Forelimb muscle (tissue), 1 donor: ENCODE data around the gene VPS26B. TPM values are rescaled to one million over a fixed set of nuclear protein-coding genes. Genes with fewer than 3 reads are reported as not detected.
"Not testable (repeated sequence)": the region's sequence is repeated elsewhere in the genome, so short reads cannot be mapped to it uniquely, and the experiment has no call there.

Experiments
- DNase-seq: peaks from one replicate; pipeline ENCODE4 v3.0.0-alpha.2; 2013; ENCODE audit warnings: low read depth
- polyA plus RNA-seq: library from polyadenylated mRNA; unstranded; fragments of 120-200 nt; gene quantifications from one replicate; pipeline ENCODE4 v1.2.1, GENCODE V29; 2013; ENCODE audit not compliant: insufficient read length

Gene VPS26B
- polyA plus RNA-seq = 30.4 TPM

DNA sequence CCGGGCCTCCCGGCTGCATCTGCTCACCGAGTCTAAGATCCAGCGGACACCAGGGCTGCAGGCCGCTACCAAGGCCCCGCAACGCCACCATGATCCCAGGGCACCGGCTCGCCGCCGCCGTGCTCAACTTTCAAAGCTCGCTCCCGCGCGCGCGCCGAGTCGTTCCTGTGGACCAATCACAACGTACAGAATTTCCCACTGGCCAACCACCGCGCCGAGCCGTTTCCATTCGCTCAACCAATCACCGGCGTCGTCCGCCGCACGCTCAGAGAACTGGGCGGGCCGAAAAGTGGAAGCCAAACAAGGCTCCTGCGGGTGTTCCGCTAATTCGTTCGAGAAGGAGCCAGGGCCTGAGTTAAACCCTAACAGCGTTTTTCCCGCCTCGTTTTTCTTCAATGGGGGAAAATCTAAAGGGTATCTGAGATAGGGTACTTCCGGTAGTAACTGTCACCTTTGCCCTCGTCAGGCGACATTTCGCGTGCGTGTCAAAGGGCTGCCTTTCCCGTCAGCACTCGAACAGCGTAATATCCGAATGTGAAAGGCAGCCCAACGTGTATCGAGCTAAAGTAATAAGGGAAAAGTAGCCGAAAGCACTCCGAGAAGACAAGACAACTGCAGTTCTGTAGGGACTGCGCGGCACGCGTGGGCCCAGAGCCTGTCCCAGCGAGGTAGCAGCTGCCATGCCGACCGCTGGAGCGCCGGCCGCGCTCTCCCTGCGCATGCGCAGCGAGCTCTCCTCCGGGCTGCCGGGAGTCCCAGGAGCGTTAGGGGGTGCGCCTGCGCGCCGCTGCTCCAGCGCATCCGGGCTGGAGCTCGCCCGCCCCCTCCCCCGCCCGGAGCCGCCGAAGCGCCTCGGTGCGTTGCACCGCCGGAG lies at the start of gene VPS26B, which contains the start of gene NCAPD3:
Gene VPS26B, plus strand, starts transcription at position 836 of the 874 bp plus-strand sequence. CDS start 452 bp downstream, outside the sequence.
Gene NCAPD3, minus strand, starts transcription at position 132 of the 874 bp plus-strand sequence. Its CDS starts 41 bp downstream, at position 91.
- peak; percentile 93 for DNase-seq

DNA sequence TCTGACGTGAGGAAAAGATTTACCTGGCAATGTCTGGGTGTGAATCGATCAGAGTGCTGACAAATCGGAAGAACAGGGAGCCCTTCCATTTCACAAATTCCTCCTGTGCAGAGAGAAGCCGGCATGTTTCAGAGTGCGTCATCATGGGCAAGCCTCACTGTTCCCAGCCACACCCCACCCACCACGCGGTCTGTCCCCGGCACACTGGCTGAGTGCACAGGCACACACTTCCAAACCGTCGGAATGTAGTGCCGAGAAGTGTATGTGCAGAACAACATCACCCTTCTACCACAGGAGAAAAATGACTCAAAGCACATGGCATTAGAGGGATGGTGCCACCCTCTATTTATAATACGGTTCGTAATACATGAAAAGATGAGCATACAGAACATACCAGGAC lies 48.2 kb upstream of the VPS26B start:
- DNase-seq = no peak

DNA sequence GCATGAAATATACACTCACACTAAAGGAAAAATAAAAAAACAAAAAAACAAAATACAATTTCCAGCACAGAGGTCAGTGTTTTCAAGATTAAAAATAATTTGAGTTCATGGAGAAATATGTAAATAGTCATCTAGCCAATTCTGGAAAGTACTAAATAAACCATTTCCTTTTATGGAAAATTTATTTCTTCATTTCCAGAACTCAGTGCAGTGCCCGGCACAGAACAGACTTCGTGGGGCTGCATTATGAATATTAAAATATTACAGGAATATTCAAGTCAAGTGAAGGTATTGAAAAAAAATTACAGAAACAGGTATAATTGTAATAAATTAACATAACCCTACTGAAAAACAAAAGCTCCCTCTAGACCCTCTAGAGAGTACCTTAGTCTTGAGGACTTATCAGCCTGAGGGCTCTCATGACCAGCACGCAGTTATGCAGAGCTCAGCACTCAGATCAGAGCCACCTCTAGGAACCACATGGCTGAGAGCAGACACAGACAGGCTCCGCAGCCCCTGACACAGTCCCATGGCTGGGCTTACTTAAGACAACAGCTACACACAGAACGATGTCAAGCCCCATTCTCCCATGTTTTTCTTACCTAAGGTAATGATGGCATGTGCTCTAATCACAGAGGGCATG lies 46.3 kb upstream of the VPS26B start:
- no peak for DNase-seq

DNA sequence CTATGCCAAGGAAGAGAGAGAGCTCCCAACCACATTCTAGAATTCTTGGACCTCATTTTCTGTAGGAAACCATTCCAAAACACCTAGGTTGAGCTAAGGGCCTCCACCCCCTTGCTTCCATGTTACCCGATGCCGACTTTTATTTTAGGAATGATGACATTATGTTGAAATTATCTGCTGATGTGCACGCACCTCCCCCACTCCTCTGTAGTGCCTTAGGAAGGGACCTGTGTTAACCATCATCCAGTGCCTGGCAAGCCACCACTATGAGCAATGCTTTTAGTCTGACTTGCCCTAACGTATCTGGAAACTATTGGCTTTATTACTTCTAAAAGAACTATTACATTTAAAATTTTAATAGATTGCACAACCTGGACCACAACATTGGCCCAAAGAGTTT lies 42.8 kb upstream of the VPS26B start:
- DNase-seq = no peak

DNA sequence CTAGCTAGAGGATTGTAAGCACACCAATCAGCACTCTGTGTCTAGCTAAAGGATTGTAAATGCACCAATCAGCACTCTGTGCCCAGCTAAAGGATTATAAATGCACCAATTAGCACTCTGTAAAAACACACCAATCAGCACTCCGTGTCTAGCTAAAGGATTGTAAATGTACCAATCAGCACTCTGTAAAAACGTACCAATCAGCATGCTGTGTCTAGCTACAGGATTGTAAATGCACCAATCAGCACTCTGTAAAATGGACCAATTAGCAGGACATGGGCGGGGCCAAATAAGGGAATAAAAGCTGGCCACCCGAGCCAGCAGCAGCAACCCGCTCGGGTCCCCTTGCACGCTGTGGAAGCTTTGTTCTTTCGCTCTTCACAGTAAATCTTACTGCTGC lies 36.4 kb upstream of the VPS26B start:
- not testable (repeated sequence) for DNase-seq

DNA sequence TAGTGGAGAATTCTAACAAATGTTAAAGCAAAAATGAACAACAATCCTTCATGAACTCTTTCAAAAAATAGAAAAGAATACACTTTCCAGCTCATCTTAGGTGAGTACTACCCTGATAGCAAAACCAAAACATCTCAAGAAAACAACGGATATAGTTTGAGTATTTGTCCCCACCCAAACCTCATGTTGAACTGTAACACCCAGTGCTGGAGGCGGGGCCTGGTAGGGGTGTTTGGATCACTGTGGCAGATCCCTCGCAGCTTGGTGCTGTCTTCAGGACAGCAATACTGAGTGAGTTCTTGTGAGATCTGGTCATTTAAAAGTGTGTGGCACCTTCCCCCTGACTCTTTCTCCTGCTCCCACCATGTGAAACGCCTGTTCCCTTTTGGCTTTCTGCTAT lies 27.7 kb upstream of the VPS26B start:
- no peak for DNase-seq

DNA sequence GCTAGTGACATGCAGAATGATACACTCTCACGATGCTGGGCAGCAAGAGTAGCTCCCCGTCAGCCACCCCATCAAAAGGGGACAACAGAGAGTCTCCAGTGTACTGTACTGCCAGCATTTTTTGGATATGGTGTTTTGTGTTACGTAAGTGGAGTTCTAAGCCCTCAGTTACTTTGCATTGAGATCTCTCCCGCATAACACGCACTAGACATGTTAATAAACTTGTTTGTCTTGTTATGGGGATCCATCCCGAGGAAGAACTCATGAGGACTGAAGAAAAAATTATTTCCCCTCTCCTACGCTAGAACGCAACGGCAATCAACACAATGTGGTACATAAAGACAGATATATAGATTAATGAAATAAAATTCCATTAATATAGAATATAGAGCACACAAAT lies 24.9 kb upstream of the VPS26B start:
- no peak for DNase-seq

DNA sequence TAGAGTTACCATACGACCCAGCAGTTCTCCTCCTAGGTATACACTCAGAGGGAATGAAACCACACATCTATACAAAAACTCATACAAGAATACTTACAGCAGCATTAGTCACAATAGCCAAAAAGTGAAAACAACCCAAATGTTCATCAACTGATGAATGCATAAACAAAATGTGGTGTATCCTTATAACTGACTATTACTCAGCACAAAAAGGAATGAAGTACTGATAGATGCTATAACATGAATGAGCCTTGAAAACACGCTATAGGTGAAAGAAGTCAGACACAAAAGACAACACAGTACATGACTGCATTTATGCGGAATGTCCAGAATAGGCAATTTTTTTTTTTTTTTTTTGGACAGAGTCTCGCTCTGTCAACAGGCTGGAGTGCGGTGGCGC lies 23.8 kb upstream of the VPS26B start:
- DNase-seq = no peak

DNA sequence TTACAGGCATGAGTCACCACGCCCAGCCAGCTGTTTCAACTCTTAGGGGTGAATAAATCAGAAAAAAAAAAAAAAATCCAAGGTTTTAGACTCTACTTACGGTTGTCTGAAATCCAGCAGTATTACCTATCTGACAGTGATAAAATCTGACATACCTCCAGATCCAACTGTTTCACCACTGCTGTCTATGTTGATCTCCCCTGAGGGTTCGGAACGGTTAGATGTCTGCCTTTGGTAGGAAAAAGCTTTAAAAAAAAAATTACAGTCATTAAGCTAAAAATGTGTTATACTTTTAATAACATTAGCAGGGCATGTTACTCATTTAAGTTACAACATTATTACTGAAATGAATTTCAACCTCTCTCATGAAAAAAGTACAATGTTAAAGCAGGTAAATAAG lies 21.8 kb upstream of the VPS26B start:
- DNase-seq = no peak

DNA sequence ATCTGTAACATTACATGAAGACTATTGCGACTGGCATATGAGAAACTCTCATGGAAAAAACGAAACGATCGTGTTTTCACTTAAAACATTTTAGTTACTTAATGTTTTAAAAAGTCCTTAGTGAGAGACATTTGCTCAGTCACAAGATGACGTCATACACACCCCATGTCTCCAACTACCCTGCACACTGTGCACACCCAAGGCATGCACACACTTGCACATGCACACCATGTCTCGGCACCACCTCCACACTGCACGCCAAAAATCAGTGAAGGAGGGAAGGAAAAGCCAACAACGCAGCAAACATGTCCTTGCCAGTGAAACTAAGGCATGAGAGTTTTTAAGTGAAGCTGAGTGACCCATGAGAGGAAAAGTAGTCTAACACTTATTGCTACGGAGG lies 18.7 kb upstream of the VPS26B start:
- no peak for DNase-seq

DNA sequence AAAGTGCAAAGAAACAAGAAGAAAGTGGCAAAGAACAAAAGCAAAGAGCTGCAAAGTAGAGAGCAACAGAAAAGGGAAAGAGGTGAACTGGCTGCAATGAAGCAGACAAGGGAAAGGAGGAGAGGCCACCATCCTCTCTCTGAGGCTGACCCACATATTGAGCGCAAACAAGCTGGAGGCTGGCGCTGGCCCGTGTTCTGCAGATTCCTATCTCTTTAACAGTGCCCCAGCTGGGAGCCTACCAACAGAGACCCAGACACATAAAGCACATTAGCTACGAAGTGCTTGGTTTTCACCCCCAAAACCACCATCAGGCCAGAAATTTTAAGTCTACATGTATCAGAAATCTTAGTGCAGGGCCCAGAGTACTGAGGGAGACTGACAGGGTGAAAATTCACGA lies 18.3 kb upstream of the VPS26B start:
- DNase-seq = no peak

DNA sequence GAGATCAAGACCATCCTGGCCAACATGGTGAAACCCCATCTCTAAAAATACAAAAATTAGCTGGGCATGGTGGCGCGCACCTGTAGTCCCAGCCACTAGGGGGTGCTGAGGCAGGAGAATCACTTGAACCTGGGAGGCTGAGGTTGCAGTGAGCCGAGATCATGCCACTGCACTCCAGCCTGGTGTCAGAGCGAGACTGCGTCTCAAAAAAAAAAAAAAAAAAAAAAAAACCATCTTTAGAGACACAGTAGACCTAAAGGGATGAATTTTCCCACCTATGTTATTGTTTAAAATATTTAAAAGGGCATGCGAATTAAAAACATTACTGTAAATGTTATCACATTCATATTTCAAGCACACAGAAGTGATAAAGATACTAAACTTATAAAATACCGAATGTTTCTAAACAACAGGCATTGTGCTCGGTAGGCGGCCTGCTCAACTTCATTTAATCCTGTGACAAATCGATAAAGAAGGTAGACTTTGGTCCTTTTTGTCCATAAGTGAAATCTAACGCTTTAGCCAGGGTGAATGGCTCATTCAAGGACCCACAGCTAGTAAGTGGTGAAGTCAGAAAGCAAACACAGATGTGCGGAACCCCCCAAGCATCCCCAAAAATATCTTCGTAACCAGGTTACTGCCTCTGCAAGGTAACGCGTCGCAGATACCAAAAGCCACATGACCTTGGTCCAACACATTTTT lies 16.8 kb upstream of the VPS26B start:
- DNase-seq = no peak

DNA sequence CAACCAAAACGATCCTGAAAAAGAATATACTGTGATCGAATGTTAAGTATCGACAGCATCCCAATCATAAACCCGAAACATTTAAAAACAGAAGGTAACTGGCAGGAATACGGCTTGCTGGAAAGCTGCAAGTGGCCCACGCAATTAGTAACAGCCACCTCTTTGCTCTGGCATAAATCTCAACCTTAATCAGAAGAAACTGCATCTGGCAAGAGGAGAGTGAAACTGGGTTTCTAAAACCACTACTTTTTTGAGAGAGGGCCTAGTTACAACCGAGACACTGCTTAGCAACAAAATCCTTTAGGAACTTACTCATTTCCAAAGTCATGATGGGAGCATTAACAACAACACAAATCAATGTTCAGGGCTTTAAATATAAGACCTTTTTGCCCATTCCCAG lies 8.6 kb upstream of the VPS26B start:
- no peak for DNase-seq

DNA sequence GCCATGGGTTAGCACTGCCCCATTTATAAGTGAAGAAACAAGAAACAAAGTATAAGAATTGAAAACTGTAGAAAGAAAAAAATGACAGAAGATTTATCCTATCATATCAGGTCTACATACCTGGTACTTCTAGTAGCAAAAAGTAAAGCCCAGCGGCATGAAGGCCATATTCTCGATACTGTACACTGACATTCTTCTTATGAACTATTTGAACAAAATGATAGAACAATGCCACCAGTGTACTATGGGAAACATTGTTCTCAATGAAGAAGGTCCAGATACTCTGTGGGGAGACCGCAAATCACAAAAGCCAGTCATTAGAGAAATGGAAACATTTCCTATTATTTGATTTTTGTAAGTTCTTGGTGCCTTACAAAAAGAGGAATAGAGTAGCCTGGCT lies 7.7 kb upstream of the VPS26B start:
- DNase-seq = no peak

DNA sequence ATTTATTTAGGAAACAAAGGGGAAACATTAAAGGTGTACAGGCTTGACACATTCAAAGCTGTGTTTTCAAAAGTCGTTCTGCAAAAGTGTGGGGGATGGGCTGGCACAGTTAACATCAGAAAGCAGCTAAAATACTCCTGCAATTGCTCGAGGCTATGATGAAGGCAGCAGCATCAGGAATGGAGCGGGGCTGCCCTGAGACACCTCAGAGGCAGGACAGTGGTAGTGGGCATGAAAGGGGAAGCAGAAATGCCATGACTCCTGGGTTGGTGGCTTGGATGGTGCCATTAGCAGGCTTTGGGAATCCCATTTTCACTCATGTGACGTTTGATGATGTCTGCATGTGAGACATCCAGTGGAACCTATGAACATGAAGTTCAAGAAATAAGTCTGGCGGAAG lies 1.4 kb upstream of the VPS26B start:
- DNase-seq = no peak

DNA sequence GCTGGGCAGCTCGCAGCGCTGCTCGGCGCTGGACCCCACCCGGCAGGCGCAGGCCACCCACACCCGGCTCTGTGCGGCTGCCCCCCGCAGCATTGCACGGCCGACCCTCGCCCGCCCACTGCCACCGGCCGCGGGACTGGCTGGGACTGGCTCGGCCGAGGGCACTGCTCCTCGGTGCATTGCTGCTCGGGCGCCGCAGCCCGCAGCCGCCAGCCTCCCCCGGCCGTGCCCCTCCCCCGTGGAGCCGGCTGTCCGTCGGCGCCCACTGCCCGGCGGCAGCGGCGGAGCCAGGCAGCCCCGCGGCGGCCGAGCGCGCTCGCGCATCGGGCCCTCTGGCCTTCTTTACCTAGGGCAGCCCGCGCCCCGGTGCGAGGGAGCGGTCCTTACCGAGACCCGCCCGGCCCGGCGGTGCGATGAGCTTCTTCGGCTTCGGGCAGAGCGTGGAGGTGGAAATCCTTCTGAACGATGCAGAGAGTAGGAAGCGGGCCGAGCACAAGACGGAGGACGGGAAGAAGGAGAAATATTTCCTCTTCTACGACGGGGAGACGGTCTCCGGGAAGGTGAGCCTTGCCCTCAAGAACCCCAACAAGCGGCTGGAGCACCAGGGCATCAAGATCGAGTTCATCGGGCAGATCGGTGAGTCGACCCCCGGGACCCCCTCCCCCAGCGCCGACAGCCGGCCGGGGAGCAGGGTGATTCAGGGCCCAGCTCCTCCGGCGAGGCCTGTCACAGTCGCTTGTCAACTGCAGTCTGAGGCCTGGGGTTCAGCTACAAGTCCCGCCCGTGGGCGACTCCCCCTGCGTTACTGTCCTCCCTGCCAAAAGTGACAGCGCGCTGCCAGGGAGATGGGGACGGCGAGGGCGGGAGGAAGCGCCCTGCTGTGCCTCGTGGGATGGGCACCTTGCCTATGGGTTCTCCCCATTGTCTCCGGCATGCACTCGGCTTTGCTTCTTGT lies 516 bp downstream of the VPS26B start:
- no peak for DNase-seq

DNA sequence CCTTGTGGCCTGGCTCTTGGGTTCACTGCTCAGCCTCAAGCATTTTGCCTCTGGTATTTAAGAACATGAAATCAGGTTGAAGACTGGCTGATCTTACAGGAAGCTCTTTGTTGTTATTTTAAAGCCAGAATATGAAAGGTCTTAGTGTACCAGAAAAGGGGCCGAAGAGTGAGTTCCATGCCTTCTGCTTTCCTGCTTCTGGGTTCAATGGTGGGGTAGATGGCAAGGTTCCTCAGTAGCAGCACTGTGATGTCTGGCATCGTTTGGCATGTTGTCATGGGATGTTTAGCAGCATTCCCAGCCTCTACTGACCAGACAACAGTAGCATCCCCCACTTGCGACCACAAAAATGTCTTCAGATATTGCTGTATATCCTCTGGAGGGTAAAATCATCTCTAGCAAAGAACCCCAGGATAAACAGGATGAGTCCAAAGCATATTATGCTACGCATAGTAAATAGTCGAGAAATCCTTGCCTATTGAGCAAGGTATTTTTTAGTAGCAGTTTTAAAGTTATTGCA lies 2.4 kb downstream of the VPS26B start:
- no peak for DNase-seq

DNA sequence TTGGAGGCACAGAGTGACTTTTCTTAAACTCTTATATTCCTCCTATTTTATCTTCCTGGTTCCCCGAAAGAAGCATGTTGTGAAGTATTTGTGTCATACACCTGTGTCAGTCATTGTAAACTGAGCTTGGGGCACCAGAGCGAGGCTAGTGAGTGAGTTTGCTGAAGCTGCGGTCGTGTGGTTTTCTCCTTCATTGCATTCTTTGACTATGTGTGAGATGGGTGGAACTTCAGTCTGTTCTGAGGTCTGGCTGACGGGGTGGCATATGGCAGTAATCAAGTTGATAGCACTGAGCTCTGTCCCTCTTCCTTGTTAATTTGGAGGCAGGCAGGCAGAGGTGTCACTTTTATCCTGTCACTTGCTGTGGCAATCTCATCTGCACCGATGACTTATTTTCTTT lies 4.2 kb downstream of the VPS26B start:
- no peak for DNase-seq

DNA sequence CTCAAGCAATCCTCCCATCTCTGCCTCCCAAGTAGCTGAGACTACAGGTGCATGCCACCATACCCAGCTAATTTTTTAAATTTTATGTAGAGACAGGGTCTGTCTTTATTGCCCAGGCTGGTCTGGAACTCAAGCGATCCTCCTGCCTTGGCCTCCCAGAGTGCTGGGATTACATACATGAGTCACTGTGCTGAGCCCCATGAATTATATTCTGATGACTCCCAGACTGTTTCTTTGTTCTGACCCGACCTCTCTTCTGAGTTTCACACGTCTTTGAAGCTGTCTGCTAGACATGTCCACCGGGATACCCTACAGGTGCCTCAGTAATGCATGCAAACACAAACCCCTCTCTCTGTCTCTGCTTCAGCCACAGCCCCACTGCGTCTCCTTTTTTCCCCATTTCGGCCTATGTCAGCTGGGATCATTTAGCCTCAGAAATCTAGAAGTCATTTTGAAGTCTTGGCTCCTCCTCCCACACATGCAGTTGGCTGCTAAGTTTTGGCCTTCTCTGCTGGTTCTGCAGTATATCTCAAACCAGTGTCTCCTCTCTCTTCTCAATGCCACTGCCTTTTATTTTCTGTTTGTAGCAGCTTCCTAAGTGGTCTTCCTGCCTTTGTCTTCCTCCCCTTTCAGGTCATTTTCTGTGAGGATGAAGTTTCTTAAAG lies 4.8 kb downstream of the VPS26B start:
- DNase-seq = no peak

DNA sequence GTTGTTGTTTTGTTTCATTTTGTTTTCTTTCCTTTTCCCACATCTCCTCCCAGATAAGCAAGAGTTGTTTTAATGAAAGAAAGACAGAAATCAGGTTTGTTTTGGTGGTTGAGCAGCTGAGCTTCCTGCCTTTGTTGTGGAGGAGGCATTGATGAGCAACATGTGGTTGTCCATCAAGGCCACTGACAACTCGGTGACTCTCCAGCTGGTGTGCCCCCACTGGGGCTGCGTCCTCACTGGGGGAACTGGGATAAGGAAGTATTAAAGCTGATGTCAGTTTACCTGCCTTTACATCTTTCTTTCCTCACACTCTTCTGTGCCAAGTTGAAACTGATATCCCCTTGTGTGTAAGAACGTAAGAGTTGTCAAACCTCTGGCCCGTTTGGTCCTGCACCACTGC lies 5.9 kb downstream of the VPS26B start:
- DNase-seq = no peak
